HCT116 (cell line): ENCODE measurements around the gene ELF2.

Experiments
- CTCF ChIP-seq, 3 experiments: fragments of 200-600 bp in 1 of 3; sonication (generic) in 1 of 3; IDR thresholded peaks in 2 of 3; conservative IDR thresholded peaks in 1 of 3; 2 replicates each; pipeline ENCODE4 v1.5.1; 2012 to 2017; ENCODE audit warnings: low read depth in 2 of 3, low read length in 2 of 3, antibody characterized with exemption in 1 of 3, borderline replicate concordance in 1 of 3, control low read depth in 1 of 3, mild to moderate bottlenecking in 1 of 3, mixed read lengths in 1 of 3, mixed run types in 1 of 3, moderate library complexity in 1 of 3; ENCODE audit not compliant: insufficient read depth in 1 of 3
- EGR1 ChIP-seq: IDR thresholded peaks from 2 replicates; pipeline ENCODE4 v1.6.1; 2012; ENCODE audit warnings: low read depth
- FOSL1 ChIP-seq: IDR thresholded peaks from 2 replicates; pipeline ENCODE4 v1.6.1; 2012; ENCODE audit warnings: low read depth
- POLR2A ChIP-seq: IDR thresholded peaks from 2 replicates; pipeline ENCODE4 v1.7.0; 2011; ENCODE audit warnings: borderline replicate concordance; ENCODE audit not compliant: insufficient read depth, insufficient read length; ENCODE audit errors: extremely low read depth
- RAD21 ChIP-seq: IDR thresholded peaks from 2 replicates; pipeline ENCODE4 v1.6.1; 2012; ENCODE audit warnings: low read depth, mild to moderate bottlenecking
- TCF7L2 ChIP-seq: IDR thresholded peaks from 2 replicates; pipeline ENCODE4 v1.7.0; 2011; ENCODE audit warnings: borderline replicate concordance, inconsistent platforms; ENCODE audit not compliant: insufficient read depth, insufficient read length; ENCODE audit errors: extremely low read depth
- YY1 ChIP-seq: IDR thresholded peaks from 2 replicates; pipeline ENCODE4 v1.6.1; 2011; ENCODE audit warnings: low read length, low read depth, moderate library complexity, mild to moderate bottlenecking; ENCODE audit not compliant: insufficient replicate concordance; ENCODE audit errors: extremely low read depth
- ZBTB33 ChIP-seq: IDR thresholded peaks from 2 replicates; pipeline ENCODE4 v1.6.1; 2011; ENCODE audit warnings: mild to moderate bottlenecking, low read length, moderate library complexity; ENCODE audit not compliant: insufficient replicate concordance; ENCODE audit errors: extremely low read depth
- ZNF274 ChIP-seq: fragments of 200-500 bp; sonication (Bioruptor generic); IDR thresholded peaks from 2 replicates; pipeline ENCODE4 v1.6.1; 2014; ENCODE audit warnings: mild to moderate bottlenecking, low read depth, low read length, inconsistent platforms

- TF ChIP-seq CTCF (IDR thresholded peaks at IDR 0.05 in 2 of 3, conservative IDR thresholded peaks at IDR 0.05 in 1 of 3; ENCODE audit: borderline replicate concordance in 1 of 3, insufficient read depth in 1 of 3, low read depth in 2 of 3, low read length in 2 of 3) (no peak), FOSL1 (no peak), POLR2A (no peak), RAD21 (no peak), ZBTB33 (no peak), EGR1 (no peak), YY1 (no peak), ZNF274 (no peak), TCF7L2 (no peak)
These were observed 154.2 kb downstream of the ELF2 start for GRCh38 chr4:139022835-139023234.
